Mammary epithelial cell (primary cell): ENCODE measurements around the gene GP9.

ENCODE experiments used
- CTCF ChIP-seq, 2 donors: IDR thresholded peaks in 1 of 2; conservative IDR thresholded peaks in 1 of 2; 2 replicates each; pipeline ENCODE4 v1.5.1; 2011 to 2012; ENCODE audit warnings: inconsistent platforms in 2 of 2, low read length in 2 of 2, mild to moderate bottlenecking in 2 of 2, control low read depth in 1 of 2, low read depth in 1 of 2; ENCODE audit not compliant: insufficient read depth in 1 of 2; ENCODE audit errors: extremely low read depth in 1 of 2
- EZH2 ChIP-seq: IDR thresholded peaks from 2 replicates; pipeline ENCODE4 v1.6.1; 2012; ENCODE audit warnings: low read length, inconsistent platforms, borderline replicate concordance

GRCh38 chr3:129095285-129095684 is 34.7 kb downstream of the GP9 start:
- TF ChIP-seq EZH2 (no peak), CTCF (conservative IDR thresholded peaks at IDR 0.05 in 1 of 2, IDR thresholded peaks at IDR 0.05 in 1 of 2; ENCODE audit: extremely low read depth in 1 of 2, insufficient read depth in 1 of 2, low read depth in 1 of 2, low read length in 2 of 2) (no peak)
